Upper lobe of right lung (tissue), 1 donor: ENCODE measurements around the gene FOS. TPM values are rescaled to one million over a fixed set of nuclear protein-coding genes. Genes with fewer than 3 reads are reported as not detected.
"Not testable (repeated sequence)": the region's sequence is repeated elsewhere in the genome, so short reads cannot be mapped to it uniquely, and the experiment has no call there.

Experiments used
- ATAC-seq: fragments of 200-7000 bp; cut with Tn5 transposase; one replicate; pipeline ENCODE4 v1.9.1; 2020; ENCODE audit warnings: mild to moderate bottlenecking, moderate library complexity
- DNase-seq: peaks from one replicate; pipeline ENCODE4 v3.0.0-alpha.2; 2020
- H3K27ac ChIP-seq: fragments of 200-600 bp; one replicate; pipeline ENCODE4 v1.8.0; 2022
- H3K27me3 ChIP-seq: fragments of 200-600 bp; one replicate; pipeline ENCODE4 v1.8.0; 2022; ENCODE audit warnings: mild to moderate bottlenecking
- H3K36me3 ChIP-seq: fragments of 200-600 bp; one replicate; pipeline ENCODE4 v1.8.0; 2022
- H3K4me1 ChIP-seq: fragments of 200-600 bp; one replicate; pipeline ENCODE4 v1.8.0; 2022
- H3K4me3 ChIP-seq: fragments of 200-600 bp; one replicate; pipeline ENCODE4 v1.8.0; 2022; ENCODE audit warnings: mild to moderate bottlenecking
- H3K9me3 ChIP-seq: fragments of 200-600 bp; one replicate; pipeline ENCODE4 v1.8.0; 2022
- intact Hi-C: fragments of 100-400 bp; cut with DNase I; formaldehyde crosslinking; loops from one replicate; pipeline ENCODE4 v1.11.0; 2022
- total RNA-seq: library from RNA; stranded (reverse); fragmentation: NEBNext Ultra II Directional; extraction: Animal tissue kit (Norgen Biotek cat#: 25700); gene quantifications from one replicate; pipeline ENCODE4 v1.2.1, GENCODE V29; 2021
- TF ChIP-seq, protein P1 (sequence below): fragments of 200-600 bp; IDR thresholded peaks from one replicate; pipeline ENCODE4 v1.8.0; 2022; ENCODE audit warnings: antibody characterized with exemption
- donor health status: DM: no; HTN: yes; CAD: no; lungs with severe emphysema.

FOS gene
- total RNA-seq, 1 donor from 2014 or later = 204 TPM

DNA sequence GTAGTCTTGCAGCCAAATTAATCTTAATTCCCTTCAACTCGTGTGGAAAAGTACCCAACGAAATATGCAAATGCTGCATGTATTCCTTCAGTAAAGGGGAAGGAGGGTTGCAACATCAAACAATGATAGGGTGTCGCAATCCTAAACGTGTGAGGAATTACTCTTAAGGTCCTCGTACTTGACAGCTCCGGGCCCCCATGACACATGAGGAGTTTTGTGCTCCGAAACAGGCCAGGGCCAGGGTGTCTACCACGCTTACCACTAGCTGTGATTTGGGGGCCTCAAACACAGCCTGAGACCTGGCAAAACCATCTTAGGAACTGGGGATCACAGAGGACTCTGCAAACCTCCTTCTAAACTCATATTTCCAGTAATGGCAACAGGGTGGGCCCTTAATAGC lies 20.4 kb downstream of the FOS start:
- Histone ChIP-seq H3K9me3 (no peaks in the 10 kb centered on the region), H3K4me1 (peaks cover 53% of the 10 kb centered on the region), H3K4me3 (no peak overlapping the region), H3K27me3 (no peaks in the 10 kb centered on the region), H3K36me3 (no peaks in the 10 kb centered on the region), H3K27ac (peak overlapping the region; percentile 99)
- intact Hi-C loops = no loop called here
- TF ChIP-seq, protein P1, sequence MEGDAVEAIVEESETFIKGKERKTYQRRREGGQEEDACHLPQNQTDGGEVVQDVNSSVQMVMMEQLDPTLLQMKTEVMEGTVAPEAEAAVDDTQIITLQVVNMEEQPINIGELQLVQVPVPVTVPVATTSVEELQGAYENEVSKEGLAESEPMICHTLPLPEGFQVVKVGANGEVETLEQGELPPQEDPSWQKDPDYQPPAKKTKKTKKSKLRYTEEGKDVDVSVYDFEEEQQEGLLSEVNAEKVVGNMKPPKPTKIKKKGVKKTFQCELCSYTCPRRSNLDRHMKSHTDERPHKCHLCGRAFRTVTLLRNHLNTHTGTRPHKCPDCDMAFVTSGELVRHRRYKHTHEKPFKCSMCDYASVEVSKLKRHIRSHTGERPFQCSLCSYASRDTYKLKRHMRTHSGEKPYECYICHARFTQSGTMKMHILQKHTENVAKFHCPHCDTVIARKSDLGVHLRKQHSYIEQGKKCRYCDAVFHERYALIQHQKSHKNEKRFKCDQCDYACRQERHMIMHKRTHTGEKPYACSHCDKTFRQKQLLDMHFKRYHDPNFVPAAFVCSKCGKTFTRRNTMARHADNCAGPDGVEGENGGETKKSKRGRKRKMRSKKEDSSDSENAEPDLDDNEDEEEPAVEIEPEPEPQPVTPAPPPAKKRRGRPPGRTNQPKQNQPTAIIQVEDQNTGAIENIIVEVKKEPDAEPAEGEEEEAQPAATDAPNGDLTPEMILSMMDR = no peak
- peak; percentile 3 for ATAC-seq
- peak; percentile 77 for DNase-seq

DNA sequence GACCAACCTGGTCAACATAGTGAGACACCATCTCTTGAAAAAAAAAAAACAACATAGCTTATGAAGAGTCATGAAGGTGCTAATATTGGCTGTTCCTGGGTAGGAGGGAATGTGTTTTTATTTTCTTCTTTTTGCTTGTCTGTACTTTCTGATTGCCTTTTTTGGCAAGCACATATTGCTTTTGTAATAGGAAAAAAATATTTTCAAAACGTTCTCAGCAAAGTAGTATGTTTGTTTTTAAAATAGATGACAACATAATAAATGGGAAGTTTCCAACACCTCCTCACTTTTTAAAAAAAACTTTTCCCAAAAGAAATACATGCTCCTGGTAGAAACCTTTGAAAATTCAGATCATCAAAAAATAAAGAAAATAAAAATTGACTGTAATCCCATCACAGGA lies 20.9 kb downstream of the FOS start:
- Histone ChIP-seq H3K27me3 (no peaks in the 10 kb centered on the region), H3K4me3 (no peak overlapping the region), H3K9me3 (no peaks in the 10 kb centered on the region), H3K4me1 (peaks cover 53% of the 10 kb centered on the region), H3K27ac (peak overlapping the region; percentile 99), H3K36me3 (no peaks in the 10 kb centered on the region)
- no peak for ATAC-seq
- DNase-seq = no peak
- intact Hi-C loops = no loop called here
- TF ChIP-seq, protein P1 = no peak

DNA sequence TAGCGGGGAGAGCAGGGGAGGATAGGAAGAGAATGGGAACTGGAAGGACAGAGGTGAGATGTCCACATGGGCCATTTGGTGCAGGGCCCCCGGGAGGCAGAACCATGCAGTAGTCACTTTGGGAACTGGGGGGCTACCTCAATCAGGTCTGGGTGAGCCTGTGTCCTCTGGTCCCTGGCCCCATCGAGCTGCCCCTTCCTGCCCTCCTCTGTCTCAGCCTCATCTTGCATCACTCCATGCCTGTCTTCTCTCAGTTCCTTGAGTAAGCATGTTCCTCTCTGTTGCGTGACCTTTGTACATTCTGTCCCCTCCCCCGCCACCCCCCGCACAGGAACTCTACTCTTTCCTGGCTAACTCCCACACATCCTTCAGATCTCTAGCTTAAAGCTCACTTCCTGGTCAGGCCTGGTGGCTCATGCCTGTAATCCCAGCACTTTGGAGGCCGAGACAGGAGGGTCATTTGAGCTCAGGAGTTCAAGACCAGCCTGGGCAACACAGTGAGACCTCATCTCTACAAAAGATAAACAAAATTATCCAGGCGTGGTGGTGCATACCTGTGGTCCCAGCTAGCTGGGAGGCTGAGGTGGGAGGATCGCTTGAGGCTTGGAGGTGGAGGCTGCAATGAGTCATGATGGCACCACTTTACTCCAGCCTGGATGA lies 23.2 kb downstream of the FOS start:
- TF ChIP-seq, protein P1 = no peak
- intact Hi-C loops = loop anchor here (5.0 to 10.0 kb wide), 2 partner anchors 133 to 164 kb away; no protein-coding TSS in a partner anchor
- Histone ChIP-seq H3K27ac (peak overlapping the region; percentile 71), H3K27me3 (no peaks in the 10 kb centered on the region), H3K9me3 (no peaks in the 10 kb centered on the region), H3K4me3 (no peak overlapping the region), H3K36me3 (no peaks in the 10 kb centered on the region), H3K4me1 (peaks cover 38% of the 10 kb centered on the region)
- ATAC-seq (peak; percentile 78), DNase-seq (peak; percentile 84)

DNA sequence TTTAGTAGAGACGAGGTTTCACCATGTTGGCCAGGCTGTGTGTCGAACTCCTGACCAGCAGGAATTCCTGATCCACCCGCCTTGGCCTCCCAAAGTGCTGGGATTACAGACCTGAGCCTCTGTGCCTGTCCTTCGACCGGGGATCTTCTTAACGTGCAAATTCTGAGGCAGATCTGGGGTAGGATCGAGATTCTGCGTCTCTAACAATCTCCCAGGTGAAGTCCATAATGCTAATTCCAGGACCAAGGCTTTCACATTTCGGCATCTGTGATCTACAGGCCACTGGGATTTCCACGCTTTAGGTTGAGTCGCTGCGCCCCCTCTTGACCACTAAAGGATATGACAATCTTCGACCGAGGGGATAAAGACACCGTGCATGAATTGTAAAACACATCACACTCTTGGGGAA lies 24.8 kb downstream of the FOS start:
- Histone ChIP-seq H3K4me1 (peaks cover 31% of the 10 kb centered on the region), H3K36me3 (no peaks in the 10 kb centered on the region), H3K9me3 (no peaks in the 10 kb centered on the region), H3K27me3 (no peaks in the 10 kb centered on the region), H3K27ac (peak overlapping the region; percentile 53), H3K4me3 (no peak overlapping the region)
- intact Hi-C loops = loop anchor here (5.0 to 10.0 kb wide), 2 partner anchors 131 to 166 kb away; no protein-coding TSS in a partner anchor
- peak; percentile 60 for DNase-seq
- peak; percentile 74 for ATAC-seq
- TF ChIP-seq, protein P1 = peak; percentile 85

DNA sequence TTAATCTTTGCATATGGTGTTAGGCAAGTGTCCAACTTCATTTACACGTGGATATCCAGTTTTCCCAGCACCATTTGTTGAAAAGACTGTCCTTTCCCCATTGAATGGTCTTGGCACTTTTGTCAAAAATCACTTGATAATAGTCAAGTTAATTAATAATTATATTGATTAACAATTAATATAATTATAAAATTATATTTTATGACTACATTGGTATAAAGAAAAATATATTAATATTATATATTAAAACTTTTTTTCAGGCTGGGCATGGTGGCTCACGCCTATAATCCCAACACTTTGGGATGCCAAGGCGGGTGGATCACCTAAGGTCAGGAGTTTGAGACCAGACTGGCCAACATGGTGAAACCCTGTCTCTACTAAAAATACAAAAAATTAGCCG lies 27.8 kb downstream of the FOS start:
- not testable (repeated sequence) for H3K27ac ChIP-seq, H3K36me3 ChIP-seq, ATAC-seq, H3K27me3 ChIP-seq, DNase-seq, H3K4me3 ChIP-seq, H3K9me3 ChIP-seq
- peaks cover 23% of the 10 kb centered on the region for H3K4me1 ChIP-seq
- intact Hi-C loops = loop anchor here (10.0 kb wide), 1 partner anchor 128 kb away; no protein-coding TSS in a partner anchor

DNA sequence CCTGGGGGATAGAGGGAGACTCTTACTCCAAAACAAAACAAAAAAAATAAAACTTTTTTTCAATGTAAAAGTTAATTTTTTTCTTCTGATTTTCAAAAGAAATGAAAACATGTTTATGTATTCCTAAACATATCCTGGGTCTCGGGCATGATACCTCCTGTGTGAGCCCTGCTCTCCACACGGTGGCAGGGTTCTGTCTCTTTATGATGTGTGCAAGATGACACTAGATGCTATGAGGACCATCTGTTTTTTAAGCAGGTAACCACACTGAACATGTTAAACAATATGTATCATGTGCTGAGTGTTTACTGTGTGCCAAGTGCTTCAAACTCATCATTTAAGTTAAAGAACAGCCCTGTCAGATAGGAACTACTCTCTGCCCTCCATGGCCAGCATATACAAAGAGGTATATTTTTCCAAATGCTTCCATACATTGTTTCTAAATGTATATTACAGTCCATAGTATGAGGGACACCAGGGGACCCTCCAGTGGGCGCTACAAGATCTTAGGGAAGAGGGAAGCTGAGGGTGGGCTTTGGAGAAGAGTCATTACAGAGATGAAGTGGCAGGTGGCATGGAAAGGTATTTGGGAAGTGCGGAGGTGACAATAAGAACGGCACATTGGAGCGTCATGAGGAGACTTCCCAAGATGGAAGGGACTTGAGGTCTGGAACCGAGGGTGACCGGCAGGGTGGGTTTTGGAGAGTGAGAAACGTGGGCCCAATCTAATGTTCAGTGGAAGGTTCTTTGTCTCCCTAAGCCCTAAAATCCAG lies 28.5 kb downstream of the FOS start:
- no peak overlapping the region for H3K4me3 ChIP-seq
- TF ChIP-seq, protein P1 = no peak
- intact Hi-C loops = loop anchor here (10.0 kb wide), 1 partner anchor 128 kb away; no protein-coding TSS in a partner anchor
- no peaks in the 10 kb centered on the region for H3K9me3 ChIP-seq
- H3K27ac ChIP-seq = no peak overlapping the region
- peaks cover 20% of the 10 kb centered on the region for H3K4me1 ChIP-seq
- DNase-seq = peak; percentile 21
- no peaks in the 10 kb centered on the region for H3K36me3 ChIP-seq
- H3K27me3 ChIP-seq = no peaks in the 10 kb centered on the region
- ATAC-seq = no peak
